ENCODE measurements around the gene LEO1. TPM values are rescaled to one million over a fixed set of nuclear protein-coding genes. Genes with fewer than 3 reads are reported as not detected.

LEO1 gene
- total and polyA plus RNA-seq, 2 of the 13 experiments (the other 11 are each of a cell fraction or from before 2014, with no cell fraction given) = 17.0 to 60.3 TPM

DNA sequence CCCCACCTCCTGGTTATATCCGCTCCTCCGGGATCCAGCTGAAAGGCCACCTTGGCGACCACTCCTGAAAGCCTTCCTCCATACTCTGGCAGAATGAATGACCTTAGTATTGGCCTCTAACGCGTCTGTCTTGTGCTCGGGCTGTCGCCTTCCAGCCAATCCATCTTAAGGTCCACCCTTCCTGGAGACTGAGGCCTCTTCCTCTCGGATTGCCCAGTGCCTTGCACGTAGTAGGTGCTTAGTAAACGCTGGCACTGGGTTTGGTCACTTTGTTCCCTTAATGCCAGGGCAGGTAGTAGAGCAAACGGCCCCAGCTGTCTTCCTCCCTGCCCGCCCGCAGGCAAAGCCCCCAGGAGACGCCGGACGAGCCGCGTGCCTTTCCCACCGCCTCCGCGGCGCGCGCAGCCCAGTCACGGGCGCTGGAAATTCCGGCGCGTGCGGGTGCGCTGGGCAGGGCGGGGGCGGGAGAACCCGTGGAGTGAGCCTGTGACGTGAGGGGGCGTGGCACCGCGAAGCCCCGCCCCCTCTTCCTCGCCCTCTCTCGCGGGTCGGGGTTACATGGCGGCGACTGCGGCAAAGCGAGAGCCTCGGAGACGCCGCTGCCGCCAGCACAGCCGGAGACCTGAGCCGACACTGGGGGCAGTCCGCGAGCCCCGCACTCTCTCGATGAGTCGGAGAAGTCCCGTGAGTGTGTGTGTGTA lies 47.3 kb upstream of the LEO1 start, which contains the start of gene MAPK6 (continued):
- peak; percentile 78 for TF ChIP-seq HNRNPLL (IDR thresholded peaks at IDR 0.05; ENCODE audit: low read depth, low read length, poor library complexity, severe bottlenecking)
- no peak for TF ChIP-seq ZNF251 (CRISPR knock-in tag; IDR thresholded peaks at IDR 0.05)
- TF ChIP-seq CBX2 (IDR thresholded peaks at IDR 0.05; ENCODE audit: low read depth, low read length) = no peak
- TF ChIP-seq CBX2 (CRISPR knock-in tag; IDR thresholded peaks at IDR 0.05; ENCODE audit: low read depth) = no peak
- no peak for TF ChIP-seq FOSL1 (CRISPR knock-in tag; IDR thresholded peaks at IDR 0.05; ENCODE audit: borderline replicate concordance)
- TF ChIP-seq ZNF232 (CRISPR knock-in tag; IDR thresholded peaks at IDR 0.05; ENCODE audit: borderline replicate concordance) = no peak
- peak; percentile 91; the same call in 1 of the 2 replicates for TF ChIP-seq DR1 (CRISPR knock-in tag; IDR thresholded peaks at IDR 0.05)
- TF ChIP-seq ZNF720 (CRISPR knock-in tag; IDR thresholded peaks at IDR 0.05) = no peak
- TF ChIP-seq YEATS4 (CRISPR knock-in tag; IDR thresholded peaks at IDR 0.05; ENCODE audit: borderline replicate concordance) = peak; percentile 60
- TF ChIP-seq U2AF2 (IDR thresholded peaks at IDR 0.05; ENCODE audit: low read depth, low read length) = no peak
- peak; percentile 72; the same call in 1 of the 2 replicates for TF ChIP-seq KLF15 (CRISPR knock-in tag; IDR thresholded peaks at IDR 0.05; ENCODE audit: borderline replicate concordance)
- TF ChIP-seq MEF2D (CRISPR knock-in tag; IDR thresholded peaks at IDR 0.05) = peak; percentile 85
- peak; percentile 84 for TF ChIP-seq ZNF746 (CRISPR knock-in tag; IDR thresholded peaks at IDR 0.05)
- TF ChIP-seq, protein P1, sequence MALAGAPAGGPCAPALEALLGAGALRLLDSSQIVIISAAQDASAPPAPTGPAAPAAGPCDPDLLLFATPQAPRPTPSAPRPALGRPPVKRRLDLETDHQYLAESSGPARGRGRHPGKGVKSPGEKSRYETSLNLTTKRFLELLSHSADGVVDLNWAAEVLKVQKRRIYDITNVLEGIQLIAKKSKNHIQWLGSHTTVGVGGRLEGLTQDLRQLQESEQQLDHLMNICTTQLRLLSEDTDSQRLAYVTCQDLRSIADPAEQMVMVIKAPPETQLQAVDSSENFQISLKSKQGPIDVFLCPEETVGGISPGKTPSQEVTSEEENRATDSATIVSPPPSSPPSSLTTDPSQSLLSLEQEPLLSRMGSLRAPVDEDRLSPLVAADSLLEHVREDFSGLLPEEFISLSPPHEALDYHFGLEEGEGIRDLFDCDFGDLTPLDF (CRISPR knock-in tag; IDR thresholded peaks at IDR 0.05) = 0 out of 2 replicates have a peak, but pooled peaks have one; percentile 80
- no peak for TF ChIP-seq TCF7L2 (IDR thresholded peaks at IDR 0.05; ENCODE audit: low read depth, low read length)
- 0 out of 2 replicates have a peak, but pooled peaks have one; percentile 39 for TF ChIP-seq ZNF577 (CRISPR knock-in tag; IDR thresholded peaks at IDR 0.05; ENCODE audit: borderline replicate concordance, low read depth)
- TF ChIP-seq FOXO1 (CRISPR knock-in tag; IDR thresholded peaks at IDR 0.05) = peak; percentile 32; the same call in 1 of the 2 replicates
- TF ChIP-seq SP5 (CRISPR knock-in tag; IDR thresholded peaks at IDR 0.05; ENCODE audit: borderline replicate concordance, low read depth) = peak; percentile 50
- TF ChIP-seq, protein P2, sequence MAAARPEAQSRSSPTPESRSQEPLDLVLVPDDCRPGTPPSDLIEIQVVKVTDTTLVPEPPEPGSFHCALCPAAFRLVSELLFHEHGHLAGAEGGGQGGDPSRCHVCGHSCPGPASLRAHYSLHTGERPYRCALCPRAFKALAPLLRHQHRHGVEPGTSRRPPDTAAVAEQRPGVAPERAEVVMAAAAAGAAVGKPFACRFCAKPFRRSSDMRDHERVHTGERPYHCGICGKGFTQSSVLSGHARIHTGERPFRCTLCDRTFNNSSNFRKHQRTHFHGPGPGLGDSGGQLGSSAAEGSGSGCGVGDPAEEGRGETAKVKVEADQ (CRISPR knock-in tag; IDR thresholded peaks at IDR 0.05; ENCODE audit: borderline replicate concordance) = no peak; the same call in 1 of the 2 replicates
- TF ChIP-seq, protein P3, sequence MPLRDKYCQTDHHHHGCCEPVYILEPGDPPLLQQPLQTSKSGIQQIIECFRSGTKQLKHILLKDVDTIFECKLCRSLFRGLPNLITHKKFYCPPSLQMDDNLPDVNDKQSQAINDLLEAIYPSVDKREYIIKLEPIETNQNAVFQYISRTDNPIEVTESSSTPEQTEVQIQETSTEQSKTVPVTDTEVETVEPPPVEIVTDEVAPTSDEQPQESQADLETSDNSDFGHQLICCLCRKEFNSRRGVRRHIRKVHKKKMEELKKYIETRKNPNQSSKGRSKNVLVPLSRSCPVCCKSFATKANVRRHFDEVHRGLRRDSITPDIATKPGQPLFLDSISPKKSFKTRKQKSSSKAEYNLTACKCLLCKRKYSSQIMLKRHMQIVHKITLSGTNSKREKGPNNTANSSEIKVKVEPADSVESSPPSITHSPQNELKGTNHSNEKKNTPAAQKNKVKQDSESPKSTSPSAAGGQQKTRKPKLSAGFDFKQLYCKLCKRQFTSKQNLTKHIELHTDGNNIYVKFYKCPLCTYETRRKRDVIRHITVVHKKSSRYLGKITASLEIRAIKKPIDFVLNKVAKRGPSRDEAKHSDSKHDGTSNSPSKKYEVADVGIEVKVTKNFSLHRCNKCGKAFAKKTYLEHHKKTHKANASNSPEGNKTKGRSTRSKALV (CRISPR knock-in tag; IDR thresholded peaks at IDR 0.05) = no peak; the same call in 1 of the 2 replicates
- no peak for TF ChIP-seq CENPX (CRISPR knock-in tag; IDR thresholded peaks at IDR 0.05)
- TF ChIP-seq, protein P4, sequence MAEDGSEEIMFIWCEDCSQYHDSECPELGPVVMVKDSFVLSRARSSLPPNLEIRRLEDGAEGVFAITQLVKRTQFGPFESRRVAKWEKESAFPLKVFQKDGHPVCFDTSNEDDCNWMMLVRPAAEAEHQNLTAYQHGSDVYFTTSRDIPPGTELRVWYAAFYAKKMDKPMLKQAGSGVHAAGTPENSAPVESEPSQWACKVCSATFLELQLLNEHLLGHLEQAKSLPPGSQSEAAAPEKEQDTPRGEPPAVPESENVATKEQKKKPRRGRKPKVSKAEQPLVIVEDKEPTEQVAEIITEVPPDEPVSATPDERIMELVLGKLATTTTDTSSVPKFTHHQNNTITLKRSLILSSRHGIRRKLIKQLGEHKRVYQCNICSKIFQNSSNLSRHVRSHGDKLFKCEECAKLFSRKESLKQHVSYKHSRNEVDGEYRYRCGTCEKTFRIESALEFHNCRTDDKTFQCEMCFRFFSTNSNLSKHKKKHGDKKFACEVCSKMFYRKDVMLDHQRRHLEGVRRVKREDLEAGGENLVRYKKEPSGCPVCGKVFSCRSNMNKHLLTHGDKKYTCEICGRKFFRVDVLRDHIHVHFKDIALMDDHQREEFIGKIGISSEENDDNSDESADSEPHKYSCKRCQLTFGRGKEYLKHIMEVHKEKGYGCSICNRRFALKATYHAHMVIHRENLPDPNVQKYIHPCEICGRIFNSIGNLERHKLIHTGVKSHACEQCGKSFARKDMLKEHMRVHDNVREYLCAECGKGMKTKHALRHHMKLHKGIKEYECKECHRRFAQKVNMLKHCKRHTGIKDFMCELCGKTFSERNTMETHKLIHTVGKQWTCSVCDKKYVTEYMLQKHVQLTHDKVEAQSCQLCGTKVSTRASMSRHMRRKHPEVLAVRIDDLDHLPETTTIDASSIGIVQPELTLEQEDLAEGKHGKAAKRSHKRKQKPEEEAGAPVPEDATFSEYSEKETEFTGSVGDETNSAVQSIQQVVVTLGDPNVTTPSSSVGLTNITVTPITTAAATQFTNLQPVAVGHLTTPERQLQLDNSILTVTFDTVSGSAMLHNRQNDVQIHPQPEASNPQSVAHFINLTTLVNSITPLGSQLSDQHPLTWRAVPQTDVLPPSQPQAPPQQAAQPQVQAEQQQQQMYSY (CRISPR knock-in tag; IDR thresholded peaks at IDR 0.05) = peak; percentile 21; the same call in 1 of the 2 replicates
- TF ChIP-seq NFIC (IDR thresholded peaks at IDR 0.05; ENCODE audit: low read length) = no peak

All from HepG2 (cell line).